Measurements from ENCODE around the gene LRRC26. TPM values are rescaled to one million over a fixed set of nuclear protein-coding genes. Genes with fewer than 3 reads are reported as not detected.

The LRRC26 gene
- polyA plus RNA-seq, 4 donors = 0.67 to 13.0 (median 1.4) TPM

DNA sequence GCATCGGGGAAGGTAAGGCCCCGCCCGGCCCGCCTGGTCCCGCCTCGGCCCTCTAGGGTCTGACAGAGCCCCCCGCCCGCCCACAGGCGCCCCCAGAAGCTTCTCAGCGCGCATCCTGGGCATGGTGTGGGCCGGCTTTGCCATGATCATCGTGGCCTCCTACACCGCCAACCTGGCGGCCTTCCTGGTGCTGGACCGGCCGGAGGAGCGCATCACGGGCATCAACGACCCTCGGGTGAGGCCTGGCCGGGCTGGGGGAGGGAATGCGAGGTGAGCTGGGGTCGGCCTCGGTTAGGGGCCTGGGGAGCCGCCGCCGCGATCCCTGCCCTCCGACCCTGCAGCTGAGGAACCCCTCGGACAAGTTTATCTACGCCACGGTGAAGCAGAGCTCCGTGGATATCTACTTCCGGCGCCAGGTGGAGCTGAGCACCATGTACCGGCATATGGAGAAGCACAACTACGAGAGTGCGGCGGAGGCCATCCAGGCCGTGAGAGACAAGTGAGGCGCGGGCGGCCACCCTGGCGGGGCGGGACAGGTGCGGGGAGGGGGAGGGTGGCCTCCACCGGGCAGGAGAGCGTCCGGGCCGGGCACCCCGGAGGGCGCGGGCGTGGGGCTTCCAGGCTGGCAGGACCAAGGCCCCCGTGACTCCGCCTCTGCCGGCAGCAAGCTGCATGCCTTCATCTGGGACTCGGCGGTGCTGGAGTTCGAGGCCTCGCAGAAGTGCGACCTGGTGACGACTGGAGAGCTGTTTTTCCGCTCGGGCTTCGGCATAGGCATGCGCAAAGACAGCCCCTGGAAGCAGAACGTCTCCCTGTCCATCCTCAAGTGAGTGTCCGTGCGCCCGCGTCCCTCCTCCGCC is 7.1 kb downstream of the LRRC26 start:
- Histone ChIP-seq H3K27ac (ENCODE audit: low read depth in 1 of 3, low read length in 2 of 3) (no peak overlapping the region), H3K9me3 (ENCODE audit: control insufficient read depth in 2 of 2, insufficient read depth in 1 of 2, low read depth in 1 of 2, low read length in 1 of 2) (no peaks in the 10 kb centered on the region), H3K27me3 (ENCODE audit: control insufficient read depth in 3 of 3, insufficient read depth in 3 of 3, low read length in 3 of 3) (peaks cover 0 to 96% (median 30%) of the 10 kb centered on the region in 3 donors), H3K36me3 (ENCODE audit: control insufficient read depth in 3 of 3, insufficient read depth in 2 of 3, low read depth in 1 of 3, low read length in 3 of 3) (no peaks in the 10 kb centered on the region), H3K4me3 (ENCODE audit: low read depth in 1 of 3, low read length in 3 of 3) (no peak overlapping the region), H3K4me1 (ENCODE audit: control insufficient read depth in 3 of 3, insufficient read depth in 2 of 3, low read depth in 1 of 3, low read length in 2 of 3) (peaks cover 0 to 6% (median 0%) of the 10 kb centered on the region in 3 donors)
- WGBS, 3 donors = 12 to 21% (median 12%) methylated on average over 61 to 74 of the region's 74 CpGs
- peak; percentile 59 to 69 for DNase-seq
- no peak for FAIRE-seq

DNA sequence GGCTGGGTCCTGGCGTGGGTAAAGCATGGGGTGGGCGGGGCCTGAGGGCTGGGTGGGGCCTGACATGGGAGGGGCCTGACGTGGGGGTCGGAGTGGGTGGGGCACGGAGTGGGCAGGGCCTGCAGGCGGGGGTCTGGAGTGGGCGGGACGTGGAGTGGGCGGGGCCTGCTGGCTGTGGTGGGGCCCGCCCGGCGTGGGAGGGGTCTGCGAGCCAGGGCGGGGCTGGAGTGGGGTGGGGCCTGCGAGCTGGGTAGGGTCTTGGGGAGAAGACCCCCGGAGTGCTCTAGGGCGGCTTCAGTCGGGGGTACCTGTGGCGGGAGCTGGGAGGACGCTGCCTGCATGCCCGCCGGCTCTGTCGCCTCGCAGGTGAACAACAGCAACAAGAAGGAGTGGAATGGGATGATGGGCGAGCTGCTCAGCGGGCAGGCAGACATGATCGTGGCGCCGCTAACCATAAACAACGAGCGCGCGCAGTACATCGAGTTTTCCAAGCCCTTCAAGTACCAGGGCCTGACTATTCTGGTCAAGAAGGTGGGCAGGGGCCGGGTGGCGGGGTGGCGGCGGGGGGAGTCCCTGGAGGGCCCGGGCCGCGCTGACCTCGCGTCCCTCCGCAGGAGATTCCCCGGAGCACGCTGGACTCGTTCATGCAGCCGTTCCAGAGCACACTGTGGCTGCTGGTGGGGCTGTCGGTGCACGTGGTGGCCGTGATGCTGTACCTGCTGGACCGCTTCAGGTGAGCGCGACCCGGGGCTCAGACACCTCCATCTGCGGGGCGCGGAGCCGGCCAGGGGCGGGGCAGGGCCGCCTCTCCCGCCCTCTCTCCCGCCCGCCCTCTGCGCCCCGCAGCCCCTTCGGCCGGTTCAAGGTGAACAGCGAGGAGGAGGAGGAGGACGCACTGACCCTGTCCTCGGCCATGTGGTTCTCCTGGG is 8.0 kb downstream of the LRRC26 start:
- no peak for DNase-seq
- WGBS, 3 donors = 3 to 8% (median 7%) methylated on average over 53 to 70 of the region's 71 CpGs
- no peaks in the 10 kb centered on the region for H3K9me3 ChIP-seq (ENCODE audit: control insufficient read depth in 2 of 2, insufficient read depth in 1 of 2, low read depth in 1 of 2, low read length in 1 of 2)
- no peak for FAIRE-seq
- peaks cover 0 to 96% (median 30%) of the 10 kb centered on the region in 3 donors for H3K27me3 ChIP-seq (ENCODE audit: control insufficient read depth in 3 of 3, insufficient read depth in 3 of 3, low read length in 3 of 3)
- H3K27ac ChIP-seq (ENCODE audit: low read depth in 1 of 3, low read length in 2 of 3) = no peak overlapping the region
- H3K4me3 ChIP-seq (ENCODE audit: low read depth in 1 of 3, low read length in 3 of 3) = no peak overlapping the region
- no peaks in the 10 kb centered on the region for H3K36me3 ChIP-seq (ENCODE audit: control insufficient read depth in 3 of 3, insufficient read depth in 2 of 3, low read depth in 1 of 3, low read length in 3 of 3)
- H3K4me1 ChIP-seq (ENCODE audit: control insufficient read depth in 3 of 3, insufficient read depth in 2 of 3, low read depth in 1 of 3, low read length in 2 of 3) = peaks cover 0 to 6% (median 0%) of the 10 kb centered on the region in 3 donors

DNA sequence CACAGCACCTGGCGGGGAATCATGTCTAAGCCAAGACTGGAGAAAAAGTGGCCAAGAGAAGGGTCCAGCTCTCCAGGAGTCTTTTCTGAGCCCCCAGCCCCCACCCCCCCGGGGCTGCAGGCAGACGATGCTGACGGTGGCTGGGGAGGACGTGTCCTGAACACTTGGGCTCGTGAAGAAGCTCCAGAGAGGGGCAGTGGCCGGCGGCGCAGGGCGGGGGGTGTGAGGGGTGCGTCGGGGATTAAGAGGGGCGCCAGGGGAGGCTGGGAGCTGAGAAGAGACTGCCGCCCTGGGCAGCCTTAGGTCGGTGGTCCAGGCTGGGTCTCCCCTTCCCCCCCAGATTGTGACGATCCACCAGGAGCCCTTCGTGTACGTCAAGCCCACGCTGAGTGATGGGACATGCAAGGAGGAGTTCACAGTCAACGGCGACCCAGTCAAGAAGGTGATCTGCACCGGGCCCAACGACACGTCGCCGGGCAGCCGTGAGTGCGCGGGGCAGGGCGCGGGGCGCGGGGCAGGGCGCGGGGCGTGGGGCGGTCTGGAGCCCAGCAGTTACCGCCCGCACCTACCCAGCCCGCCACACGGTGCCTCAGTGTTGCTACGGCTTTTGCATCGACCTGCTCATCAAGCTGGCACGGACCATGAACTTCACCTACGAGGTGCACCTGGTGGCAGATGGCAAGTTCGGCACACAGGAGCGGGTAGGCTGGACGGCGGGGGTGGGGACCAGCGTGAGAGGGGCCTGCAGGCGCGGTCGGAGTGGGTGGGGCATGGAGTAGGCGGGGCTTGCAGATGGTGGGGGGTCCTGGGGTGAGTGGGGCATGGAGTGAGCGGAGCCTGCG is 8.9 kb downstream of the LRRC26 start:
- FAIRE-seq (no peak), DNase-seq (no peak)
- Histone ChIP-seq H3K4me1 (ENCODE audit: control insufficient read depth in 3 of 3, insufficient read depth in 2 of 3, low read depth in 1 of 3, low read length in 2 of 3) (peaks cover 0 to 6% (median 0%) of the 10 kb centered on the region in 3 donors), H3K4me3 (ENCODE audit: low read depth in 1 of 3, low read length in 3 of 3) (no peak overlapping the region), H3K9me3 (ENCODE audit: control insufficient read depth in 2 of 2, insufficient read depth in 1 of 2, low read depth in 1 of 2, low read length in 1 of 2) (no peaks in the 10 kb centered on the region), H3K27me3 (ENCODE audit: control insufficient read depth in 3 of 3, insufficient read depth in 3 of 3, low read length in 3 of 3) (peaks cover 0 to 96% (median 22%) of the 10 kb centered on the region in 3 donors), H3K27ac (ENCODE audit: low read depth in 1 of 3, low read length in 2 of 3) (no peak overlapping the region), H3K36me3 (ENCODE audit: control insufficient read depth in 3 of 3, insufficient read depth in 2 of 3, low read depth in 1 of 3, low read length in 3 of 3) (no peaks in the 10 kb centered on the region)
- 20 to 35% (median 31%) methylated on average over 56 of the region's 56 CpGs for WGBS, 3 donors

DNA sequence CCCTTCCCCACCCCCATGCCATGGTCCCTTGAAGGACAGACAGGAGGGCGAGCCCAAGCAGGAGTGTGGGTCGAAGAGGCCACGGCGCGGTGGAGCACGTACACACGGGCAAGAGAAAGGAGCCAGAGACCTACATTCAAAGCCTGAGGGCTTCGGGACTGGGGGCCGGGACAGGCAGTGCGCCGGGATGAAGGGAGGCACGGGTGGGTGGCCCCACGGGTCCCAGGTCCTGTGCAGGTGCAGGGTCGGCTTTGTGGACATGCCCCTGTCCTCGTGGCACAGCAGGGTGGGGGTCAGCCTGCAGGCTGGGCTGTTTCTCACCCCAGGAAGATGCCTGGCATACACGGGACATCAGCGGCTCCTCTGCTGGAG is 9.8 kb downstream of the LRRC26 start:
- H3K27me3 ChIP-seq (ENCODE audit: control insufficient read depth in 3 of 3, insufficient read depth in 3 of 3, low read length in 3 of 3) = peaks cover 0 to 95% (median 19%) of the 10 kb centered on the region in 3 donors

DNA sequence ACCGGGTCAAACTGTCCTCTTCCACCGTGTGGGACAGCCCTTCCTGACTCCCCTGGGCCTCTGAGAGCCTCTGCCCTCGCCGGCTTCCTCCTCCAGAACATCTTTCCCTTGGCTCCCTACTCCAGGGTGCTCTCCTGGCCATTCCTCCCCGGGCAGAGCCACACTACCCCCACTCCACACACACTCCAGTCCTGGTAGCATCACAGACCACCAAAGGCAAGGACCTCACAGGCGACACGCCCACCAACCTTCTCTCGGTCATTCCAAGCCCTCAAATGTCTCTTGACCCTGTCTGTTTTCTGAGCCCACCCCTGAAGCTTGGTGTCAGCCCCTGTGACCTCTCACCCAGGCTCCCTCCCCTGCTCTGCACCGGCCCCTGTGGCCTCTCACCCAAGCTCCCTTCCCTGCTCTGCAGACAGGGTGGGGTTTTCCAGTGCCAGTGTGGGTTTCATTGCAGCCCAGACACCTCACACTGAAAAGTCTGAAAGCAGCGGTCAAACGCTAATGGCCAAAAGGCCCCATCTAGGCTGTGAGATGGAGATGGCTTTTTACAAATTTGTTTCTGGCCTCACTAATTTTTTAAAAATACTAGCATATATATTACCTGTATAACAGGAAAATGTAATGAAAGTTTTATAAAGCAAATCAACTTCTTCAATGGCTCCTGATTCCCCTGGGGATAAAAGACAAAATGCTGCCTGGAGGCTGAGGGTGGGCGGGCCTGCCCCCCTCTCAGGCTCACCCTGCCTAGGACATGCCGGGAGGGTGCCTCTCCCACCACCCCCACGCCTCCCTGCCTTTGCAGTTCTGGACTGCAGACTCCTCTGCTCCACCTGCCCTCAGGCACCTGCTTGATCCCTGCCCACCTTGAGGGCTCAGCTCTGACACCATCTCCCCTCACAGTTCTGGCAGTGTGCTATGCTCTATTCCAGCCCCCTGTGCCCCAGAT is 10.5 kb downstream of the LRRC26 start:
- Histone ChIP-seq H3K27me3 (ENCODE audit: control insufficient read depth in 3 of 3, insufficient read depth in 3 of 3, low read length in 3 of 3) (peaks cover 0 to 95% (median 18%) of the 10 kb centered on the region in 3 donors), H3K27ac (ENCODE audit: low read depth in 1 of 3, low read length in 2 of 3) (no peak overlapping the region), H3K9me3 (ENCODE audit: control insufficient read depth in 2 of 2, insufficient read depth in 1 of 2, low read depth in 1 of 2, low read length in 1 of 2) (no peaks in the 10 kb centered on the region), H3K4me3 (ENCODE audit: low read depth in 1 of 3, low read length in 3 of 3) (no peak overlapping the region), H3K4me1 (ENCODE audit: control insufficient read depth in 3 of 3, insufficient read depth in 2 of 3, low read depth in 1 of 3, low read length in 2 of 3) (peaks cover 0 to 6% (median 0%) of the 10 kb centered on the region in 3 donors), H3K36me3 (ENCODE audit: control insufficient read depth in 3 of 3, insufficient read depth in 2 of 3, low read depth in 1 of 3, low read length in 3 of 3) (no peaks in the 10 kb centered on the region)
- DNase-seq = no peak
- WGBS, 3 donors = 30 to 40% (median 30%) methylated on average over 14 of the region's 14 CpGs
- no peak for FAIRE-seq

More for the DNA sequence above, 9.8 kb downstream of the LRRC26 start:
- no peaks in the 10 kb centered on the region for H3K9me3 ChIP-seq (ENCODE audit: control insufficient read depth in 2 of 2, insufficient read depth in 1 of 2, low read depth in 1 of 2, low read length in 1 of 2)
- no peak overlapping the region for H3K27ac ChIP-seq (ENCODE audit: low read depth in 1 of 3, low read length in 2 of 3)
- H3K4me3 ChIP-seq (ENCODE audit: low read depth in 1 of 3, low read length in 3 of 3) = no peak overlapping the region
- H3K36me3 ChIP-seq (ENCODE audit: control insufficient read depth in 3 of 3, insufficient read depth in 2 of 3, low read depth in 1 of 3, low read length in 3 of 3) = no peaks in the 10 kb centered on the region
- no peak for FAIRE-seq
- H3K4me1 ChIP-seq (ENCODE audit: control insufficient read depth in 3 of 3, insufficient read depth in 2 of 3, low read depth in 1 of 3, low read length in 2 of 3) = peaks cover 0 to 6% (median 0%) of the 10 kb centered on the region in 3 donors
- no peak for DNase-seq
- WGBS, 3 donors = 54 to 66% (median 55%) methylated on average over 16 to 17 of the region's 17 CpGs

DNA sequence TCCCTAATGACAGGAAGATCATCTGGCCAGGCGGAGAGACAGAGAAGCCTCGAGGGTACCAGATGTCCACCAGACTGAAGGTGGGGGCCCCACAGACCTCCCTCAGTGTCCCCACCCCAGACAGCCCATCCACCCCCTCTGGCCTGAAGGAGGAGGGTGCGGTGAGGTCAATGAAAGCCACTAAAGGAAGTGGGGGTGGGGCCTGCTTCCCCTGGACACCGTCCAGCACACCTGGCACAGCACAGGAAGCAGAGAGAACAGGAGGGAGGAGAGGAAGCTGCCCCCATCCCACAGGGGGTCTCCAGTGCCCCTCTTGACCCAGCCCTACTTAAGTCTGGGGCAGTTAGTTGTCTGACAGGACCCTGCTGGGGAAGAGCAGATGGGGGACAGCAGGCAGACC is 11.2 kb downstream of the LRRC26 start:
- no peaks in the 10 kb centered on the region for H3K36me3 ChIP-seq (ENCODE audit: control insufficient read depth in 3 of 3, insufficient read depth in 2 of 3, low read depth in 1 of 3, low read length in 3 of 3)
- no peaks in the 10 kb centered on the region for H3K9me3 ChIP-seq (ENCODE audit: control insufficient read depth in 2 of 2, insufficient read depth in 1 of 2, low read depth in 1 of 2, low read length in 1 of 2)
- no peak overlapping the region for H3K4me3 ChIP-seq (ENCODE audit: low read depth in 1 of 3, low read length in 3 of 3)
- WGBS, 3 donors = 17 to 31% (median 20%) methylated on average over 4 of the region's 4 CpGs
- peaks cover 0 to 6% (median 0%) of the 10 kb centered on the region in 3 donors for H3K4me1 ChIP-seq (ENCODE audit: control insufficient read depth in 3 of 3, insufficient read depth in 2 of 3, low read depth in 1 of 3, low read length in 2 of 3)
- no peak overlapping the region for H3K27ac ChIP-seq (ENCODE audit: low read depth in 1 of 3, low read length in 2 of 3)
- DNase-seq (no peak), FAIRE-seq (no peak)
- H3K27me3 ChIP-seq (ENCODE audit: control insufficient read depth in 3 of 3, insufficient read depth in 3 of 3, low read length in 3 of 3) = peaks cover 0 to 87% (median 18%) of the 10 kb centered on the region in 3 donors

DNA sequence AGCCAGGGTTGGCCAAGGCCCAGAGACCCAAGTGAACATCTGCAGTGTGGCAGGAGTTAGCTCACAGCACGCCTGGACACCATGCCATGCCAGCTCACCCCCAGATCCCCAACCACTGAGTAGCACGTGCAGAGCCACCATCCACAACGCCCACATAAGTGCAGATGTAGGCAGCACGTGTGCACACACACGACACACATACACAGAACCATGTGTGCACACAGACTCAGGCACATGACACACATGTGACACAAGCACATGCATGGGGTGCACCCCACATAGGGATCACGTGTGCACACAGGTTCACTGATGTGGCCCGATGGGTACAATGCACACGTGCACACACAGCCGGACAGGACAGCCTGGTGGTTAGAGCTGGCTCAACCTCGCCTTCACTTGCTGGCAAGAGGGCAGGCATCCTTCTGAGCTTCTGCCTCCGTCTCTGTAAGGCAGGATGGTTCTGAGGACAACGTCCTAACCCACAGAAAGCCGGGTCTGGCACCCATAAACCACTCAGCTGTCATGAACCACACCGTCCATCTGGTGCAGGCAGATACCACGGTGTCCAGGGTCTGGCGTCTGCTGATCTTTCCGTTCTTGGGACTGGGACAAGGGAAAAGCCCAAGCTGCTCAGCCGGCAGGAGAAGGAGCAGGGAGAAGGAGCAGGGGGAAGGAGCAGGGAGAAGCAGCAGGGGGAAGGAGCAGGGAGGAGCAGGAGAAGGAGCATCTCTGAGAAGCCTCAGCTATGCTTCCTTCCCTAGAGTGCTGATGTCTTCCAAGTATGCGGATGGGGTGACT is 12.0 kb downstream of the LRRC26 start:
- Histone ChIP-seq H3K4me1 (ENCODE audit: control insufficient read depth in 3 of 3, insufficient read depth in 2 of 3, low read depth in 1 of 3, low read length in 2 of 3) (no peaks in the 10 kb centered on the region), H3K27ac (ENCODE audit: low read depth in 1 of 3, low read length in 2 of 3) (no peak overlapping the region), H3K36me3 (ENCODE audit: control insufficient read depth in 3 of 3, insufficient read depth in 2 of 3, low read depth in 1 of 3, low read length in 3 of 3) (no peaks in the 10 kb centered on the region), H3K9me3 (ENCODE audit: control insufficient read depth in 2 of 2, insufficient read depth in 1 of 2, low read depth in 1 of 2, low read length in 1 of 2) (no peaks in the 10 kb centered on the region), H3K27me3 (ENCODE audit: control insufficient read depth in 3 of 3, insufficient read depth in 3 of 3, low read length in 3 of 3) (peaks cover 0 to 81% (median 18%) of the 10 kb centered on the region in 3 donors), H3K4me3 (ENCODE audit: low read depth in 1 of 3, low read length in 3 of 3) (no peak overlapping the region)
- FAIRE-seq = no peak
- no peak for DNase-seq
- 43 to 61% (median 54%) methylated on average over 19 of the region's 19 CpGs for WGBS, 3 donors
